Spleen (tissue), 11 donors: ENCODE data around the gene TMEM43. TPM values are rescaled to one million over a fixed set of nuclear protein-coding genes. Genes with fewer than 3 reads are reported as not detected.

Experiments used
- DNase-seq: peaks from one replicate; pipeline ENCODE4 v3.0.0-alpha.2; 2020
- H3K27ac ChIP-seq, 8 donors: fragments of 200-600 bp; sonication (generic) in 7 of 8; 1 replicate in 4 of 8; 2 replicates in 4 of 8; pipeline versions ENCODE4 v1.5.0 to v1.8.0; 2016 to 2021; ENCODE audit warnings: inconsistent platforms in 4 of 8, mild to moderate bottlenecking in 4 of 8, moderate library complexity in 1 of 8
- H3K27me3 ChIP-seq, 7 donors: fragments of 200-600 bp; sonication (generic) in 6 of 7; replicated peaks in 1 of 7; 1 replicate in 4 of 7; 2 replicates in 3 of 7; pipeline versions ENCODE4 v1.5.0 to v1.8.0; 2016 to 2021; ENCODE audit warnings: inconsistent platforms in 3 of 7, mild to moderate bottlenecking in 1 of 7
- H3K36me3 ChIP-seq, 6 donors: fragments of 200-600 bp; sonication (generic) in 5 of 6; 1 replicate in 4 of 6; 2 replicates in 2 of 6; pipeline versions ENCODE4 v1.5.0 to v1.8.0; 2016 to 2021; ENCODE audit warnings: inconsistent platforms in 2 of 6
- H3K4me1 ChIP-seq, 6 donors: fragments of 200-600 bp; sonication (generic) in 5 of 6; 1 replicate in 3 of 6; 2 replicates in 3 of 6; pipeline versions ENCODE4 v1.5.0 to v1.8.0; 2016 to 2021; ENCODE audit warnings: inconsistent platforms in 3 of 6
- H3K4me3 ChIP-seq, 8 donors: fragments of 200-600 bp; sonication (generic) in 7 of 8; 1 replicate in 4 of 8; 2 replicates in 4 of 8; pipeline versions ENCODE4 v1.5.0 to v1.8.0; 2016 to 2021; ENCODE audit warnings: inconsistent platforms in 4 of 8, mild to moderate bottlenecking in 4 of 8, moderate library complexity in 2 of 8
- H3K9me3 ChIP-seq, 8 donors: fragments of 200-600 bp; sonication (generic) in 7 of 8; 1 replicate in 4 of 8; 2 replicates in 4 of 8; pipeline versions ENCODE4 v1.5.0 to v1.8.0; 2016 to 2021; ENCODE audit warnings: inconsistent platforms in 4 of 8
- CTCF ChIP-seq, 11 experiments: fragments of 200-600 bp in 7 of 11; fragments of 450-650 bp in 4 of 11; sonication (generic) in 4 of 11; IDR thresholded peaks in 8 of 11; conservative IDR thresholded peaks in 3 of 11; 1 replicate in 7 of 11; 2 replicates in 4 of 11; pipeline versions ENCODE4 v1.4.0 to v1.8.0; 2016 to 2021; ENCODE audit warnings: antibody characterized with exemption in 11 of 11, inconsistent platforms in 4 of 11, mild to moderate bottlenecking in 1 of 11
- POLR2A ChIP-seq, 3 donors: fragments of 450-650 bp; IDR thresholded peaks; one replicate each; pipeline ENCODE4 v1.5.1; 2017; ENCODE audit warnings: antibody characterized with exemption in 3 of 3, mild to moderate bottlenecking in 1 of 3
- POLR2AphosphoS5 ChIP-seq, 3 donors: sonication (generic); formaldehyde crosslinking; IDR thresholded peaks; one replicate each; pipeline ENCODE4 v1.5.1; 2017; ENCODE audit warnings: antibody characterized with exemption in 3 of 3
- WGBS, 5 donors: extraction: QIAGEN DNeasy Blood & Tissue Kit in 3 of 5; methylation state at CpG; one replicate each; pipeline versions ENCODE4 v1.1.5 to v1.1.7; 2013 to 2018; 5-methylcytosine and 5-hydroxymethylcytosine counted together
- intact Hi-C: fragments of 100-400 bp; cut with DNase I; formaldehyde crosslinking; loops from one replicate; pipeline ENCODE4 v1.15.0; 2023; ENCODE audit warnings: low total_unique reads
- polyA plus RNA-seq, 3 donors: library from polyadenylated mRNA; stranded (reverse); fragments of 200-250 nt; gene quantifications; one replicate each; pipeline ENCODE4 v1.2.1, GENCODE V29; 2013
- total RNA-seq, 7 donors: library from RNA; depleted of rRNA in 3 of 7; stranded (reverse); fragments of >200 nt in 3 of 7; fragmentation: NEBNext Ultra II Directional in 4 of 7; extraction: Animal tissue kit (Norgen Biotek cat#: 25700) in 4 of 7; gene quantifications; one replicate each; pipeline versions ENCODE4 v1.1.0 to v1.2.1, GENCODE V29; 2016 to 2021
- donor health status: healthy with polysubstance abuse.
- donor health status: DM: no; HTN: no; CAD: no; lungs with moderate emphysema.
- donor health status: DM: no; HTN: no; CAD: no.
- donor health status: Bipolar disorder and iron deficiency.
- donor health status: healthy.
- donor health status: DM: no; HTN: no; CAD: no.
- donor health status: DM: yes; HTN: yes; CAD: no.

TMEM43 gene
- total and polyA plus RNA-seq, 10 donors: 18.7 to 64.2 (median 44.5) TPM

- DNase-seq: no peak
- H3K4me3 ChIP-seq: no peak overlapping the region
- peaks cover 0 to 45% (median 3%) of the 10 kb centered on the region in 6 donors for H3K36me3 ChIP-seq
- no peaks in the 10 kb centered on the region for H3K9me3 ChIP-seq
- peaks cover 22 to 49% (median 35%) of the 10 kb centered on the region in 6 donors for H3K4me1 ChIP-seq
- no peak overlapping the region for H3K27ac ChIP-seq
- WGBS, 5 donors: 89 to 97% (median 93%) methylated on average over 5 of the region's 5 CpGs
- TF ChIP-seq POLR2A (IDR thresholded peaks at IDR 0.05): no peak
- no peak for TF ChIP-seq CTCF (IDR thresholded peaks at IDR 0.05 in 8 of 11, conservative IDR thresholded peaks at IDR 0.05 in 3 of 11)
- no peak for TF ChIP-seq POLR2AphosphoS5 (IDR thresholded peaks at IDR 0.05)
- H3K27me3 ChIP-seq: no peaks in the 10 kb centered on the region
- intact Hi-C loops: loop anchor here (5.0 to 10.0 kb wide), 2 partner anchors 55 to 227 kb away; partner anchors contain the start of genes LSM3 and XPC
Observed at GRCh38 chr3:14121859-14122258, 3.0 kb upstream of the TMEM43 start.

- intact Hi-C loops: loop anchor here (5.0 to 10.0 kb wide), 2 partner anchors 55 to 228 kb away; partner anchors contain the start of genes LSM3 and XPC
- Histone ChIP-seq H3K27me3 (no peaks in the 10 kb centered on the region), H3K9me3 (no peaks in the 10 kb centered on the region), H3K27ac (no peak overlapping the region), H3K36me3 (peaks cover 0 to 42% (median 3%) of the 10 kb centered on the region in 6 donors), H3K4me1 (peaks cover 22 to 54% (median 39%) of the 10 kb centered on the region in 6 donors), H3K4me3 (no peak overlapping the region)
- 82 to 91% (median 84%) methylated on average over 3 of the region's 3 CpGs for WGBS, 5 donors
- TF ChIP-seq POLR2A (IDR thresholded peaks at IDR 0.05) (no peak), CTCF (IDR thresholded peaks at IDR 0.05 in 8 of 11, conservative IDR thresholded peaks at IDR 0.05 in 3 of 11) (no peak), POLR2AphosphoS5 (IDR thresholded peaks at IDR 0.05) (no peak)
- DNase-seq: no peak
Observed at GRCh38 chr3:14122301-14122700, 2.6 kb upstream of the TMEM43 start.

- H3K9me3 ChIP-seq: no peaks in the 10 kb centered on the region
- H3K4me1 ChIP-seq: peaks cover 22 to 59% (median 47%) of the 10 kb centered on the region in 6 donors
- no peak for TF ChIP-seq POLR2AphosphoS5 (IDR thresholded peaks at IDR 0.05)
- TF ChIP-seq CTCF (IDR thresholded peaks at IDR 0.05 in 8 of 11, conservative IDR thresholded peaks at IDR 0.05 in 3 of 11): no peak
- no peak for TF ChIP-seq POLR2A (IDR thresholded peaks at IDR 0.05)
- H3K4me3 ChIP-seq: peak overlapping the region; percentile 84 to 98 (median 94)
- H3K36me3 ChIP-seq: peaks cover 0 to 49% (median 4%) of the 10 kb centered on the region in 6 donors
- peak overlapping the region; percentile 66 to 96 (median 92) for H3K27ac ChIP-seq
- DNase-seq: no peak
- intact Hi-C loops: loop anchor here (5.0 to 10.0 kb wide), 2 partner anchors 54 to 229 kb away; partner anchors contain the start of genes LSM3 and XPC
- WGBS, 5 donors: 51 to 61% (median 52%) methylated on average over 13 to 15 of the region's 15 CpGs
- H3K27me3 ChIP-seq: no peaks in the 10 kb centered on the region
Observed at GRCh38 chr3:14123308-14124222, 1.3 kb upstream of the TMEM43 start.

GRCh38 chr3:14124223-14124614 is 633 bp upstream of the TMEM43 start:
- Histone ChIP-seq H3K27me3 (no peaks in the 10 kb centered on the region), H3K9me3 (no peaks in the 10 kb centered on the region), H3K36me3 (peaks cover 0 to 54% (median 10%) of the 10 kb centered on the region in 6 donors), H3K4me3 (peak overlapping the region; percentile 84 to 98 (median 94)), H3K27ac (peak overlapping the region; percentile 66 to 96 (median 92)), H3K4me1 (peaks cover 22 to 53% (median 47%) of the 10 kb centered on the region in 6 donors)
- intact Hi-C loops: loop anchor here (5.0 to 10.0 kb wide), 2 partner anchors 53 to 229 kb away; partner anchors contain the start of genes LSM3 and XPC
- WGBS, 5 donors: 0 to 1% (median 0%) methylated on average over 16 to 37 of the region's 37 CpGs
- DNase-seq: peak; percentile 95
- TF ChIP-seq POLR2AphosphoS5 (IDR thresholded peaks at IDR 0.05): no peak
- no peak for TF ChIP-seq CTCF (IDR thresholded peaks at IDR 0.05 in 8 of 11, conservative IDR thresholded peaks at IDR 0.05 in 3 of 11)
- no peak for TF ChIP-seq POLR2A (IDR thresholded peaks at IDR 0.05)
